CD4-positive, alpha-beta T cell treated with Interleukin-12 subunit alpha and Interleukin-12 subunit beta, for 1 hour (primary cell): ENCODE measurements around the gene IFNA5.

ENCODE experiments used
- DNase-seq: peaks from one replicate; pipeline ENCODE4 v3.0.0-alpha.2; 2020

The IFNA5 gene

DNA sequence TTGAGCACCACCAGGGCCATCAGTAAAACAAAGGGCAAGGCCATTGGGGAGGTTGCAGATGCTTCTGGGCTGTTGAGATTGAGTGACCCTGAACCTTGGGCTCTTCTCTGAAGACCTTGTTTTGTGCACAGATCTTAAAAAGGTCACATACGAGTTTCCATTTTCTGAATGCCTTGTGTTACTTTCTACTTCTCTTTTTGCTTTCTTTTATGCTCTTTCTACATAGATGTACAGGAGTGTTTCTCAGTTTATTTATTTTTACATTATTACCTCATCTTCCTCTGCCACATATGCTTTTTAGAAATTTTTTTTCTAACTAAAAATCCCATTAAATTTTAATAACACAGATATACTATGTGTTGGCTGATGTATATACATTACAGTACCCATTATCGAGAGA is at the start of gene IFNA5:
Gene IFNA5 (minus strand): TSS at position 101 of the 400 bp plus-strand sequence. CDS start 57 bp downstream, at position 44.
- no peak for DNase-seq

DNA sequence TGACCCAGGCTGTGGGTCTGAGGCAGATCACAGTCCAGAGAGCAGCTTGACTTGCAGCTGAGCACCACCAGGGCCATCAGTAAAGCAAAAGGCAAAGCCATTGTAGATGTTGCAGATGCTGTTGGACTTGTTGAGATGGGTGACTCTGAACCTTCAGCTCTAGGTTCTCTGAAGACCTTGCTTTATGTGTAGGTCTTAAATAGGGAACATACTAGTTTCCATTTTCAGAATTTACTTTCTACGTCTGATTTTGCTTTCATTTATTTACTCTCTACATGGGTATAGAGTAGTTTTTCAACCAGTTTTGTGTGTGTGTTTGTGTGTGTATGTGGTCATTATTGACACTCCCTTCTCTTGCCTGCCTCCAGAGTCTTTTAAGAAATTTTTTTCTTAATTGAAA is 45.7 kb upstream of the IFNA5 start, which contains the start of gene IFNA6:
Gene IFNA6 (minus strand): TSS at position 101 of the 400 bp plus-strand sequence. CDS start 0 bp downstream, at position 101.
- no peak for DNase-seq

DNA sequence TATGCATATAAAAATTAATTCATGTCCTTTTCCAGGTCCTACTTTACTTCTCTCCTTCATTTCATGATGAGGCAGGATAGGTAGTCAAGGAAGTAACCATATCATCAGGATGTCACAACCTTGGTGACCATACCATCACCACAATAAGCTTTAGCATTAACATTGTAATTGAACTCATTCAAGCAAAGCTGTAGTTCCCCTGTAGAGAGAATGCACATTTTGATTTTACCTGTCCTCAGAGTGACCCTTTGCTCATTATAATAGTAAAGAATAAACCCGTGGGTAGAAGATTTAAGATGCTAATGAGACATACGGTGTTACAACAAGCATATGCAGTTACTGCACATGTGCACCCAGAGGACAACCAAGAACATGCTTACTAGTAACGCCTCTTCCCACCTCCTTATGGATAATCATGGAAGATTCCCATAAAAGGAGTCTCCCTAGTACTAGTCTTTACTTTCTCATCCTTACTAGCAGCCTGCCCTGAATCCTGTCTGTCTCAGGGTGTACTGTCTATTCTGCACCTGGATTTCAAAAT is 43.4 kb upstream of the IFNA5 start:
- DNase-seq: no peak

DNA sequence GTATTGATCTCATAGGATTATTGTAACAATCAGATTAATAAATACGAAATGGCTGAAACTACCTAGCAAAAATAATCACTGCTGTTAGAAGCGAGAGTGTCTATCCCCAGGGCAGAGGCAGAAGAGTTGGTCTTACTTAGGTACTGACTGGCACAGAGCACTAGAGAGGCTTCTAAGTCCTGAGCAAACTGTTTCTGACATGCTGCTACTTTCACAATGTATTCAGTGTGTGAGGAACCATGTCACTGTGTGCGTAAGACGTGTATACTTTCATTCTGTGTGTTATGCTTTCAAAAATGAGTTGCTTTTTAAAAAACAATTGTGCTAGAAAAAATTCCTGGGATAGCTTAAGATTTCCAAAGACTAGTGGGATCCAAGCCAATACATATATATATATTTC is 35.6 kb upstream of the IFNA5 start:
- no peak for DNase-seq

DNA sequence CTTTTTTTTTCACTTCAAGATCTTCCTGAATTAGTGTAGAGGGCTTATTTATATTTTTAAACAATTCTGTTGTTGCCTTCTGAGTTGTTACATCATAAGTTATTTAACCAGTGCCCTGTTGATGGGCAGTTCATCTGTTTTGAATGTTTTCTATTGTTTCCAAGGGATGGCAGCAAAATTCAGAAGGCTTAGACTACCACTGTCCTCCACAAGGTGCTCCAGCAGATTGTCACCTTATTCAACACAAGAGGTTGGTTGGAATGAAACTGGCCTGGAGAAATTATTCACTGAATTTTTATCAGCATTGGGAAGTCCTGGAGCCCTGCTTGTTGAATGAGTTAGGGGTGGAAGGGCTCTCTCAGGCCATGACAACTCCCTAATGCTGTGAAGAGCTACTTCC is 31.3 kb upstream of the IFNA5 start:
- no peak for DNase-seq

DNA sequence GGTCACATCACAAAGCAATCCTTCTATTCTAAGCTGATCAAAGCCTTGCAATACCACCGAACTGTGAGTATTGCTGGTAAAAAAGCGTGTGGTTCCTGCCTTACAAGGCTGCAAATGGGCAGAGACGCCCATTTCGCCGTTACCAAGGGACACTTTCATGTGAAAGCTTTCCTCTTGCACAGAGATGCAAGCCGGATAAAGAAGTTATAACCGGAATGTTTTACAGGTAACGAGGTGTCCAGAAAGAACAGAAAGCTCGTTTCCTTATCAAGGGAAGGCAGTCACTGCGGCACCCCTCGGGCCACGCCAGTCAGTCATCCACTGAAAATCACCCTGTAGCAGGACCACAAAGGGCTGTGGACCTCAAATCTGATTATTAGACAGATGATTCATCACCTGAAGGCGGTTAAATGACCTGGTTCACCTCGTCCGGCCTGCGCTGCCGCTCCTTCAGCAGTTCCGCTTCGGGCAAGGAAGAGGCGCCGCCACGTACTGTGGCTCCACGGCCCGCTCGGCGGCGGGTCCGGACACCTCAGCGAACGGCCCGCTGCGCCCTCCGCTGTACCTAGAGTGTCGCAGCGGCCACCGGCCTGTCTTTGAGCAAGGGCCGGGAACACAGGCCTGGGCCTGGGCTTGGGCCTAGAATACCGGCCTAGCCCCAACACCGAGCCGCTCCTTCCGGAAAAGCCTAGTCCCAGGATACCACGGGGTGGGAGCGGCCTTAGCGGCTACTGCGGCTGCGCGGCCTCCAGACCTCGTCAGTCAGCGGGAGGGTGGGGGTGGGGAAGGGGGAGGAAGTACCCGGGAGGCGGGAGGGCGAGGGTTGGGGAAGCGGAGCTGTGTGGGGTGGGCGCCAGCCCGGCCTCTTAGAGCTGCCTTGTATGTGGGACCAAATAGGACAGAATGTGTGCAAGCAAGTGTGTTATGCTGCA is 29.9 kb upstream of the IFNA5 start, which contains the start of gene KLHL9:
Gene KLHL9 (minus strand): TSS at position 704 of the 932 bp plus-strand sequence. CDS start 545 bp downstream, at position 159.
- DNase-seq: peak; percentile 89

DNA sequence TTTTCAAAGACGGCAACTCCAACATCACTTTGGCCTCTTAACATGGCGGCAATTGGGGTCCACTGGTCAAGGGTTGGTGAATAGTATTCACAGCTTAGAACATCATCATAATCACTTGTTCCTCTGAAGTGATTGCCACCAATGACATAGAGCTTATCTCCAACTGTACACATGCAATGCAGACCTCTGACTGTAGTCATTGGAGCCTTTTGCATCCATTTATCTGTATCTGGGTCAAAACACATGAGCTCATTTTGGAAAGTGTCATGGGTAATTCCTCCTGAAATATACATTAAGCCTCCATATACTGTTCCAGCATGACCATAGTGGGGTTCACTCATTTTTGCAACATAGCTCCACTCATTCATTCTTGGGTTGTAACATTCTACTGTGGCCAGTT is 28.1 kb upstream of the IFNA5 start:
- DNase-seq: no peak

DNA sequence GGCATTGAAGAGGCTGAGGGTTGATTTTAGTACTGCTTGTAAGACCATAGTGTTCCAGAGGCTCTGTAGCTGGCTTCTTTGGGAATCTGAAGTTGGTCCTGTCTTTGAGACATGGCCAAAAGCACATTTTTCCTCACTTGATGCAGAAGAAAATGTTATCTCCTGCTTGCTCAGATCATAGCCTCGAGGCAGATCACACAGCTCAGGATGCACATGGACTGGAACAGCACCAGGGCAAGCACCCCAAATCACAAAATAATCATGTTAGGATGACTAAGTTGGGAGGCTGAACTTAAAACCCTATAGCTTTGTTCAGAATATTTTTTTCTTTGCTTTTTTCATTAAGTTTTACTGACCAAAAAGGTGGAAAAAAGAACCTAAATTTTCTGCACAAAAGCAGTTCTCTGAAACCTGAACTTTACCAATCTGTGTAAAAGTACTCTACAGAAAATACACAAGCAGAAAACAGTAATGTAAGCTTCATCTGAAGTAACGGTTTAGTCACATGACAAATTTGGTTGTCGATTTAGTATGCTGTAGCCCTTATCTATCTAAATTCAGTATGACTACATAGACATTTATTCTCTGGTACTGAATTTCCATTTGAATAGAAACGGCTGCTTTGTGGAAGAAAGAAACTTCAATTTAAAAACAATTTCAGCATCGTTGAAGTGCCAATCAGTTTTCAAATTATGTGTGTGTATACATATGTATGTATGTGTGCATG is 26.7 kb upstream of the IFNA5 start:
- DNase-seq: no peak

DNA sequence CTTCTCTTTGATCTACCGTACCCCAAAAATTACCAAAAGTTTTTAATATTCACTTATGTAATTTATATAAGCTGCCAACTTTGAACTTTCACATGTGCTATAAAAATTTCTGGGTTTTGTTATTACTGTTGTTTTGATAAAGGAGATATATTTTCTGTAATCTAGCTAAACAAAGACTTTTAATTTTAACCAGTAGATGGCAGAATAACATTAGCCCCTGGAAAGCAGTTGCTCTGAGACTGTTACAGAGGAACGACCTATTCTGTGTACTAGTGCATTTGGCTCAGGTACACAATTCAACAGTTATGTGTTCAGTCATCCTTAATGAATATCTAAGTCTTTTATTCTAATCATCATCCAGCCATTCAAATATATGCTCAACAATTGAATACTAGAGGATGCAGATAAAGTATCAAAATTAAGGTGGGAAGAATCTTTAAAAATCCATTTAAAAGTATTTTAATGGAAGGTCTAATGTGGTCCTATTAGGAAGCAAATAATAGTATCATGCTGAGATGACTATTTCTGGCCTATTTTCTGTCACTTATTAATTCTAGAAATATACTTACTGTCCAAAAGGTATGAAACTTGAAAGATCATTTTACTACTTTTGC is 21.5 kb upstream of the IFNA5 start:
- peak; percentile 69 for DNase-seq

DNA sequence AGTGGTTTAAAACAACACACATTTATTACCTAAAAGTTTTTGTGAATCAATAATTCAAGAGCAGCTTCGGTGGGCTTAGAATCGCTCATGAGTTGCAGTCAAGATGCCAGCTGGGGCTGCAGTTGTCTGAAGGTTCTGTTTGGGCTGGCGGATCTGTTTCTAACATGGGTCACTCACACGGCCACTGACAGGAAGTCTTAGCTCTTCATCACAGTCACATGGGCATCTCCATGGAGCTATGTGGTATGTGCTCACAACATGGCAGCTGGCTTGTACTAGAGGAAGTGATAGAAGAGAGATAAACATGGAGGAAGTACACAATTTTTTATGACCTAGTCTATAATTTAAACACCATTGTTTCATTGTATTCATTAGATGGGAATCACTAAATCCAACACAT is 18.9 kb upstream of the IFNA5 start:
- no peak for DNase-seq

DNA sequence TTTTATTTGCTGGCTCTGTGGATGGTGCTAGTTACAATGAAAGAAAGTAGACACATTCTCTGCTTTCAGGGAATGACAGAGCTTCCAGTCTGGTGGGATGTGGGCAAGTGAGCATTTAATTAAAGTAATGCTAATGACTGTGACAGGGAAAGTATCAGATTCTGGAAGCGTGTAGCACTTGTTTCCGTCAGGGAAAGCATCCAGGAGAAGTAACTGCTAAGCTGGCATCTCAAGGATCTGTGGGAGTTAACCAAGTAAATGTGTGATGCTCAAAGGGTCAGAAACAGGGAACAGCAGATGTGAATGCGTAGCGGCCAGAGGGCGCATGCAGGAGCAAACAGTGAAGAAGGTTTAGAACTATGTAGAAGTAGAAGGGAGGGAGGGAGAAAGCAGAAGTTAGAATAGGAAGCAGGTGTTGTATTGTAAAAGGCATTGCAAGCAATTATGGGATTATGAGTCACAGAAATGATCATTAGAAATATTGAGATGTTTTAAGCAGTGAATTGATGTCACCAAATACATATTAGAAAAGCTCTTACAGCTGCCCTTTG is 17.9 kb upstream of the IFNA5 start:
- no peak for DNase-seq

DNA sequence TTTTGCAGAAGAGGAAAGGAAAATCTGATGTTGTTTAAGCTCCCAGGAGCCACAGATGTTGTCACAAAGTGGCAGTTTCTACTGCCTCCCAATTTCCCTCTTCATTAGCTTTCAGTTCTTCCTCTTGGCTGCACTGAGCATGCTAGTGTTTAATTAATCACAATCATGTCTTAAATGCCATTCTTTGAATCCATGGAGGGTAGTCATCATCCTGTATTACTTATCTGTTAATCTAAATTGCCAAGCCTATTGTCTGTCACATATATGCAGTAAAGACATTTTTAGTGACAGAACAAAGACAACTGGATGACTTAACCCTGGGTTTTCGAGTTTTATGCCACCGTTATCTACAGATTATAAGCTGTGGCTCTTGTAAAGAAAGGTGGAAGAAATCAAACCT is 15.4 kb upstream of the IFNA5 start:
- DNase-seq: no peak

DNA sequence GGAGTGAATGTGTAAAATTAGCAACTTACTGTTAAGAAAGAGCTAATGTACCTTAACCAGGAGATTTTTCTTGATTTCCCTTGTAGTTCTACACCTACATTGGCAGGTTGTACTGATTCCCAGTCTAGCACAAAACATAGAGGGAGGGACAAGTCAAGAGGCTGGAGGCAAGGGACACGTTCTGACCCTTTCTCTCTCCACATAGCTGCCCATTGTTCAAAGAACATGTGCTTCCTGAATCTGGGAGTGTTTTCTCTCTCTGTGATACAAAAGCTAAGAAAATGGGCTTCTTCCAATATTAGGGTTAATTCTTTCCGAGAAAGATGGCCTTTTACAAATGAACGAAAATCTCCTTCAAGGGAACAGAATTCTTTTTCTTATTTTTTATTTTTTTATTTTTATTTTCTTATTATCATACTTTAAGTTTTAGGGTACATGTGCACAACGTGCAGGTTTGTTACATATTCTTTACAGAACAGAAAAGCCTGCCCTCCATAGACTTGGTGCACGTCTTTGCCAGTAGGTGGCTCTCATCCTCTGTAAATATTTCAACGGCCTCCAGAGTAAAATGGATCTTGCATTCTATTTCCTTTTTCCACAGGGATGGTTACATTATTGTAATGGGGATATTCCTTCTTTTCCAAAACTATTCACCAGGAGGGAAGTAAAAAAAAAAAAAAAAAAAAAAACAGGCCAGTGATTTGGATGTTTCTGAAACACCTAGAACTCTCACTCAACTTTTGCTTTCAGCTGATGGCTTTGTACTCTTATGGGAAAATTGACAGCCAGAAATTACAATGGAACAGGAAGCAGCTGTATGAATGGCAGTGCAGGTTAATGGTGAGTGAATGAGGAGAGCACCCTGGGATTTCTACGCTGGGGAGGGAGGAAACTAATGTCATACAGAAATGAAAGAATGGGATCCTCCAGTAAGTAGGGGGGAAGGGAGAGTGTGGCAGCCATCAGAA is 13.1 kb upstream of the IFNA5 start:
- peak; percentile 49 for DNase-seq

DNA sequence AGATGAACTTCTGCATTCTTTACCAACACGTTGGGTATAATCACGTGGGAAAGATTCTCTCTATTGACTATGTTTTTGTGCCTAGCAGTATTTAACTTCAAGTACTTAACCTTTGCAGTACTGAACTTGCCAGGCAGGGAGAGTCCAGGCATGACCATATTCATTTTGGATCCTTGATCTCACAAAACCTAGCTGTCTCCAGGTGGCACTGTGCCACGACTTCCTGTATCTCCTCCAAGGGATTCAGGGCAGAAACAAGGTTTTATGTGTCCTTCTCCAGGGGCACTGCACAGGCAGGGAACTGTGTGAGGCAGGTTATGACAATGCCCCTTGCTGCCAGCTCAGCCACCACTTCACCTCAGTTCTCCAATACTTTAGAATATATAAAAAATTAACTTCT is 11.7 kb upstream of the IFNA5 start:
- DNase-seq: no peak

DNA sequence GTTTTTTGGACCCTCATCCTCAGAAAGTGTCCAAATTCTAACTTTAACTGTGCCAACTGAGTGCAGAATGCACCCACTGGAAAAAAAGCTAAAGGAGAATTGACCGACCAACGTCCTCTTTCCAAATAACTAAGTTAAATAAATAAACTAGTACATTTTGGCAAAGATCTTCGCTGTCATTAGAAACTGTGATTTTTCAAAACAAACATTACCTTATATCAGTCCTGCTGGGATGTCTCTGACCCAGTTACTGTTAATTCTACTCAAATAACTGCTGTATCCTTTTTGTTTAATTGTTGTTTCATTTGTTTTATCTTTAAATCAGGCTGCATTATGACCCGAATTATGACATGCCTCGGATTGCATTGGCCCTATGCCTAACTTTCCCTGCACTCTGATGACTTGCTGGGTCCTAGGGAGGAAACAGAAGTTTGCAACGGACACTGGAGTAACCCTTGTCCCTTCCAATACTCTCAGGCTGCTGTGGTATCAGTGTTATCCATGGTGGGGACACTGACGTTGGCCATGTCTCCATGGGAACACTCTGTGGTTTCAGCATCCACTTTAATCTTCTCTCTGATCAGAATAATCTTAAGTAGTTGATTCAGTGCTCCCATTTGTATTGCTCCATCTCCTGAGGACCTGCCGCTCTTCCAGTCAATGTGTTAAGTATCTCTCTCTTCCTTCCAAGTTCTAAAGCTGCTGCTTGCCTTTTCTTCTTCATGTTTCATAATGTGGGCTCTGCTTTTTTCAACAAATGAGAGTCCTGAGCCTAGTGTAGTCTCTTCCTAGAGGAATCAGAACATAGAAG is 11.1 kb upstream of the IFNA5 start:
- DNase-seq: no peak

DNA sequence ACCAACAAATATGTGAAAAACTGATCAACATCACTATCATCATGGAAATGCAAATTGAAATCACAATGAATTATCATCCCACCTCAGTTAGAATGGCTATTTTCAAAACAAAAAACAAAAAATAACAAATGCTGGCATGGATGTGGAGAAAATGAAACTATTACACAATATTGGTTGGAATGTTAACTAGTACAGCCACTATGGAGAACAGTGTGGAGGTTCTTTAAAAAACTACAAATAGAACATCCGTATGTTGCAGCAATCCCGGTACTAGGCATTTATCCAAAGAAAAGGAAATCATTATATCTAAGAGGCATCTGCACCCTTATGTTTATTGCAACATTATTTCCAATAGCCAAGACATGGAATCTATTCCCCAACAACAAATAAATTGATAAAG is 9.0 kb upstream of the IFNA5 start:
- DNase-seq: no peak

DNA sequence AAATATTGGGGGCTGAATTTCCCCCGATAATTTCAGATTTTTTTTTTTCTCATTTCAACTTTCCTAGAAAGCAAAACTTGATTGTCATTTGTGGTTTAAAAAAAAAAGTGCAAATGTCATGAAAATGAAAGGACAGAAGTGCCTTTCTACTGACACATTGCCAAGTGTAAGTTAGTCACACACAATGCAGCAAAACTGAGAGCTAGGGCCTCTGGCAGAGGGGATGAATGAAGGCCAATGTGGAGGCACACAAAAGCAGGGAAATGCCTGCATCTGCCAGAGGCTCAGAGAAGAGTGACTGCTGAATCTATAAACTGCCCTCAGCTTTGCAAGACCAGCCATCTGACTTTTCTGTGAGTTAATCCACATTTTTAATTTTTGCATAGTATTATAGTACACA is 6.8 kb upstream of the IFNA5 start:
- DNase-seq: no peak

DNA sequence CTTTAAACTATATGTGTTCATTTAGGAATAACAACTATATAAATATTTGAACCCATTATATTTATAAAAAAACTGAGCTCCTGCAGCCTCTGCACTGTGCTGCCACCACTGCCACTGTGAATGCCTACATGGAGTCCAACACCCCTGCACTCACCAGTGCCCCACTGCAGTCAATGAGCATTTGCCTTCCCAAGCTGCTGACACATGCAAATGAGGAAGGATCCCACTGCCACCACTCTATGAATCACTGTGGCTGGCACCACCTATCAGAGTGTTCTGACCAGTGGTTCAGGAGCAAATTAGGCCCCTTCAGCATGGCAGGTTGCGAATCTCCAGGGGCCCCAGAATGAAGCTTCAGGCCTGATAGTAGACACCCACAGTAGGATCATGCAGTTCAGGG is 9.1 kb downstream of the IFNA5 start:
- no peak for DNase-seq

DNA sequence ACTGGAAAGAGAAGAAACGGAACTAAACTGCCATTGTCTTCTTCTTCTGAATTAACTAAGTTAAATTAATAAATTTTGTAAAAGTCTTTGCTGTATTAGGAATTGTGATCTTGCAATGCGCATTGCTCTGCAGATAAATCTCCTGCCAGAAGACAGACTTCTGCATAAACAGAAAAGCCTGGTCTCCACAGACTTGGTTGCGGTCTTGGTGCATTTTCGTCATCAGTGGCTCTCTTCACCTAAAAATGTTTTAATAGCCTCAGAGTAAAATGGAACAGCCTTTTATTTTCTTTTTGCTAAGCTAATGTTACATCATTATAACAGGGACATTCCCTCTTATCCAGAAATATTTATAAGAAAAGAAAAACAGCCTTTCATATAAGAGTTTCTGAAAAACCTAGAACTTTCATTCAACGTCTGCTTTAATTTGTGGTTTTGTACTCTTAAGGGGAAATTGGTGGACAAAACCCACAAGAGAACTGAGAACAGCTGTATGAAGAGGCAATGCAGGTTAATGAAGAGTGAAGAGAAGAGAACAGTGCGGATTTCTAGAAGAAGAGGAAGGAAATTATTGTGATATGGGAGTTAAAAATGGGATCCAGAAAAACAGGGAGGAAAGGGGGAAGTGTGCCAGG is 10.1 kb downstream of the IFNA5 start:
- DNase-seq: no peak

DNA sequence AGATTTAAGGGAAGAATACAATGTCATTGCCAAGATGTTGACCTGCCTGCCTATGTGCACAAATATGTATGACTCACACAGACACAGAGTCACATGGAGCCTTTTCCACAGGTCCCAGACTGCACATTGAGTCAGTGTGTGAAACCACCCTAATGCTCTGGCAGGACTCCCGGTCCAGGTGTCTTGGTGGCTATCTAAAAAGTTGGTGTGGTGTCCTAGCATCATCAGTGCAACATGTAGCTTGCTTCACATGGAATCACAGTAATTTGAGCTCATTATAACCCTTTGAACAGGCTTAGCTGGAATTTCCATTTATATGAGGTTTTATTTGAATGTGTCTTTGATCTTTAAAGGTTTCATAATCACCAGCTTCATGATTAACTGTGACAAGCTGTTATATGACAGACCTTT is 10.7 kb downstream of the IFNA5 start:
- DNase-seq: no peak
